ENCODE results near the gene SUFU. TPM values are rescaled to one million over a fixed set of nuclear protein-coding genes. Genes with fewer than 3 reads are reported as not detected.
A peak's percentile ranks its signal among the peaks of the same experiment; 100 is the strongest.

Gene SUFU
- total and polyA plus RNA-seq, 10 donors = 2.0 to 21.9 (median 13.0) TPM

DNA sequence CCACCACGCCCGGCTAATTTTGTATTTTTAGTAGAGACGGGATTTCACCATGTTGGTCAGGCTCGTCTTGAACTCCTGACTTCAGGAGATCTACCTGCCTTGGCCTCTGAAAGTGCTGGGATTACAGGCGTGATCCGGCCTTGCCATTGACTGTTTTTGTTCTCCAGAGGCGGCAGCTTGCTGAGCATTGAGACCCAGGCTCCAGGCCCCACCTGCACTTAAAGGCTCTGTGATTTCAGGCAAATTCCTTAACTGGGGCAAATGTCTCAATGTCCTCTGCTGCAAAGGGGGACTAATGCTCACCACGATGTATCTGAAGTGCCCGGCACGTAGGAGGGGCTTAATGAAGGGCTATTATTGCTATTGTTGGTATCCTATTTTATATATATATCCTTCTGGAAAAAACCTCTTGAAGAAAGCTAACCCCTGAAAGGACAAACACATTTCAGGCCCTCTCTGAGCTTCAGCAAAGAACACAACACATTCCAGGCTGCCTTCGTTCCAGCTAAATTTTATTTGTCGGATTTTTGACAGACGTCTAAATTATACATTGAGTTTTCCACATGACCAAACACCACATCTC lies 169.6 kb downstream of the SUFU start:
- H3K4me3 ChIP-seq = peak overlapping the region in 2 of 8 donors; percentile 18 to 51
- 64 to 79% (median 70%) methylated on average over 13 of the region's 13 CpGs for WGBS, 5 donors
- H3K4me1 ChIP-seq = peaks cover 30 to 92% (median 68%) of the 10 kb centered on the region in 6 donors

DNA sequence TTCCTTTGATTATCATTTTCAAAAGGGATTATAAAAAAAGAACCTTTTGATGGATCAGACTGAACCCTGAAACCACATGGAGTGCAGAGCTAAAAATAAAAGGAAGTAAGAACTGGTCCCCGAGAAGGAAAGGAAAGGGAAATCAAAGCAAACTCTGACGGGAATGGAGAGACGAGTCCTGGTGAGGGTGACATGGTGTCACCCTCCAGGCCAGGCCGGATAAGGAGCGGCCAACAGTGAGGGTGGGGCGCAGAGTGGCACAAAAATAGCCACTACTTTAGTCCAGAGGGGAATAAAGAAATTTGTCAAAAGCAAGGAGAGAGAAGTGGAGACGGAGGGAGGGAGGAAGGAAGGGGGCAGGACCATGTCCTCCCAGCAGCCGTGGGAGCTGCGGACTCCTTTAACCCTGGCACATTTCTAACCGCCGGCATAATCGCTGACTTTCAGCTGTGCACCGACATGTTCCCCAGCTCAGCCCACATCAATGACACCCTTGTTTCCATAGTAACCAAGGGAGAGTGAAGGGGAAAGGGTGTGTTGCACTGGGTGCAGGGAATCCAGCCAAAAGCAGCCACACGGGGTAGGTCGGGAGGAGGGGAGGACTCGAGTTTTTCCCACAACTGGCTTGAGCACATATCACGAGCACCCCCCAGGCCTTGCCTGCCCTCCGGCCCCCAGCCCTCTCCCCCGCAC lies 170.2 kb downstream of the SUFU start:
- 4 to 8% (median 5%) methylated on average over 15 to 19 of the region's 19 CpGs for WGBS, 5 donors
- peak; percentile 86 for DNase-seq
- TF ChIP-seq, protein P1, sequence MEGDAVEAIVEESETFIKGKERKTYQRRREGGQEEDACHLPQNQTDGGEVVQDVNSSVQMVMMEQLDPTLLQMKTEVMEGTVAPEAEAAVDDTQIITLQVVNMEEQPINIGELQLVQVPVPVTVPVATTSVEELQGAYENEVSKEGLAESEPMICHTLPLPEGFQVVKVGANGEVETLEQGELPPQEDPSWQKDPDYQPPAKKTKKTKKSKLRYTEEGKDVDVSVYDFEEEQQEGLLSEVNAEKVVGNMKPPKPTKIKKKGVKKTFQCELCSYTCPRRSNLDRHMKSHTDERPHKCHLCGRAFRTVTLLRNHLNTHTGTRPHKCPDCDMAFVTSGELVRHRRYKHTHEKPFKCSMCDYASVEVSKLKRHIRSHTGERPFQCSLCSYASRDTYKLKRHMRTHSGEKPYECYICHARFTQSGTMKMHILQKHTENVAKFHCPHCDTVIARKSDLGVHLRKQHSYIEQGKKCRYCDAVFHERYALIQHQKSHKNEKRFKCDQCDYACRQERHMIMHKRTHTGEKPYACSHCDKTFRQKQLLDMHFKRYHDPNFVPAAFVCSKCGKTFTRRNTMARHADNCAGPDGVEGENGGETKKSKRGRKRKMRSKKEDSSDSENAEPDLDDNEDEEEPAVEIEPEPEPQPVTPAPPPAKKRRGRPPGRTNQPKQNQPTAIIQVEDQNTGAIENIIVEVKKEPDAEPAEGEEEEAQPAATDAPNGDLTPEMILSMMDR (IDR thresholded peaks at IDR 0.05 in 8 of 11, conservative IDR thresholded peaks at IDR 0.05 in 3 of 11) = peak in 2 of 11 experiments; percentile 11 to 26
- TF ChIP-seq POLR2AphosphoS5 (IDR thresholded peaks at IDR 0.05) (peak; percentile 58 to 77 (median 72)), POLR2A (IDR thresholded peaks at IDR 0.05) (no peak)
- no peaks in the 10 kb centered on the region for H3K27me3 ChIP-seq (replicated peaks in 1 of 7)
- H3K9me3 ChIP-seq = no peaks in the 10 kb centered on the region
- H3K4me1 ChIP-seq = peaks cover 30 to 92% (median 71%) of the 10 kb centered on the region in 6 donors
- intact Hi-C loops (cut with DNase I; ENCODE audit: low total_unique reads) = no loop called here
- H3K27ac ChIP-seq = peak overlapping the region; percentile 54 to 89 (median 74)
- H3K4me3 ChIP-seq = peak overlapping the region in 6 of 8 donors; percentile 12 to 51 (median 20)
- H3K36me3 ChIP-seq = no peaks in the 10 kb centered on the region

More for the DNA sequence above, 169.6 kb downstream of the SUFU start:
- Histone ChIP-seq H3K27me3 (replicated peaks in 1 of 7) (no peaks in the 10 kb centered on the region), H3K9me3 (no peaks in the 10 kb centered on the region), H3K36me3 (no peaks in the 10 kb centered on the region), H3K27ac (peak overlapping the region; percentile 54 to 89 (median 74))
- intact Hi-C loops (cut with DNase I; ENCODE audit: low total_unique reads) = no loop called here
- no peak for TF ChIP-seq POLR2AphosphoS5 (IDR thresholded peaks at IDR 0.05)
- TF ChIP-seq POLR2A (IDR thresholded peaks at IDR 0.05) = no peak
- TF ChIP-seq, protein P1 (IDR thresholded peaks at IDR 0.05 in 8 of 11, conservative IDR thresholded peaks at IDR 0.05 in 3 of 11) = no peak
- no peak for DNase-seq

DNA sequence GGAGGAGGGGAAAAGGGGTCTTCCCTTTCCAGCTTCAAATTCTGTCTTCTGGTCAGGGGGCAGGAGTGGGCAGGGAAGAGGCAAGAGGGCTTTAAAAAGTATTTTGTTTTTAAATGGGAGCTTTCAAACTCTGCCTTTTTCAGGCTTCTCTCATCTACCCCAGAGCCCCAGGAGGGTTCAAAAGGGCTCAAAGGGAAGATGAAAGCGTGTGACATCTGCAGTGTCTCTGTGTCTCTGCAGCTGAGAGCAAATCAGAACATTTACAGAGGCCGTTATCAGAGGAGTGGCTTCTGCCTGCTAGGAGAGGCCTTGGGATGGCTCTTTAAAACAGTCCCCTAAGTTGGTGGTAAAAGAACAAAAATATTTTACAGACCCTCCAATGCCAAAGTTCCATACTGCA lies 170.8 kb downstream of the SUFU start:
- H3K4me3 ChIP-seq = peak overlapping the region in 6 of 8 donors; percentile 12 to 51 (median 20)
- H3K27me3 ChIP-seq (replicated peaks in 1 of 7) = no peaks in the 10 kb centered on the region
- H3K9me3 ChIP-seq = no peaks in the 10 kb centered on the region
- 10 to 55% (median 28%) methylated on average over 2 of the region's 2 CpGs for WGBS, 5 donors
- TF ChIP-seq POLR2AphosphoS5 (IDR thresholded peaks at IDR 0.05) = no peak
- TF ChIP-seq, protein P1 (IDR thresholded peaks at IDR 0.05 in 8 of 11, conservative IDR thresholded peaks at IDR 0.05 in 3 of 11) = no peak
- no peak for TF ChIP-seq POLR2A (IDR thresholded peaks at IDR 0.05)
- intact Hi-C loops (cut with DNase I; ENCODE audit: low total_unique reads) = no loop called here
- H3K36me3 ChIP-seq = no peaks in the 10 kb centered on the region
- DNase-seq = no peak
- H3K27ac ChIP-seq = peak overlapping the region in 7 of 8 donors; percentile 66 to 89 (median 76)
- peaks cover 30 to 92% (median 67%) of the 10 kb centered on the region in 6 donors for H3K4me1 ChIP-seq

Data from spleen (tissue), 11 donors.